ENCODE data around the gene SPDYE6.
"Not testable (repeated sequence)": the region's sequence is repeated elsewhere in the genome, so short reads cannot be mapped to it uniquely, and the experiment has no call there.

The SPDYE6 gene

GRCh38 chr7:102364394-102364886 lies 8.2 kb upstream of the SPDYE6 start:
- DNase-seq (ENCODE audit: insufficient read length, low spot score); FAIRE-seq: not testable (repeated sequence)

- not testable (repeated sequence) for FAIRE-seq
- DNase-seq (ENCODE audit: insufficient read length, low spot score) = peak; percentile 70
These were observed 7.5 kb upstream of the SPDYE6 start for GRCh38 chr7:102363549-102364393.

- not testable (repeated sequence) for DNase-seq (ENCODE audit: insufficient read length, low spot score); FAIRE-seq
These were observed 9.3 kb downstream of the SPDYE6 start for GRCh38 chr7:102346983-102347382.

DNA sequence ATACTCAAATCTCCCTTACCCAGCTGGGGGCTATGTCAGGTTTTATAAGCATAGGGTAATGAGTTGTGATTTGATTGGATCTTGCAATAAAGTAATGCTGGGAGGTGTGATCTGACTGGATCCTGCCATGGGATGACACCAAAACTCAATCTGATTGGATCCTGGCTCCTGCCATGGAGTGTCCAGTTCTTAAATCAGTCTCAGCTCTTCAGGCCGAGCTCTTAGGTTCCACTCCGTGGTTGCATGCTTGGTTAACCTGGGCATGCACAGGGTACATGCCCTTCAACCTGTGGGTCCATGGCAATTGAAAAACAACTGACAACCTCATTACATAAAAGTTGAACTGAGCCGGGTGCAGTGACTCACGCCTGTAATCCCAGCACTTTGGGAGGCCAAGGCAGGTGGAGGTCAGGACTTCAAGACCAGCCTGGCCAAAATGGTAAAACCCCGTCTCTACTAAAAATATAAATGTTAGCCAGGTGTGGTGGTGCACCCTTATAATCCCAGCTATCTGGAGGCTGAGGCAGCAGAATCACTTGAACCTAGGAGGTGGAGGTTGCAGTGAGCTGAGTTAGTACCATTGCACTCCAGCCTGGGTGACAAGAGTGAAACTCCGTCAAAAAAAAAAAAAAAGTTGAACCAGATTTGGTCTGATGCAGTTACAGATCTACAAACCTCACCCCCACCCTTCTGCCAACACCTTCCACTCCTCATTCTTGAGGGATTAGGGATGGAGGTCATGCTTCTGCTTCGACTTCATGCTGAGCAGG lies 15.5 kb downstream of the SPDYE6 start:
- FAIRE-seq; DNase-seq (ENCODE audit: insufficient read length, low spot score): not testable (repeated sequence)

- DNase-seq (ENCODE audit: insufficient read length, low spot score); FAIRE-seq: not testable (repeated sequence)
These were observed 18.8 kb downstream of the SPDYE6 start for GRCh38 chr7:102337420-102337819.

DNA sequence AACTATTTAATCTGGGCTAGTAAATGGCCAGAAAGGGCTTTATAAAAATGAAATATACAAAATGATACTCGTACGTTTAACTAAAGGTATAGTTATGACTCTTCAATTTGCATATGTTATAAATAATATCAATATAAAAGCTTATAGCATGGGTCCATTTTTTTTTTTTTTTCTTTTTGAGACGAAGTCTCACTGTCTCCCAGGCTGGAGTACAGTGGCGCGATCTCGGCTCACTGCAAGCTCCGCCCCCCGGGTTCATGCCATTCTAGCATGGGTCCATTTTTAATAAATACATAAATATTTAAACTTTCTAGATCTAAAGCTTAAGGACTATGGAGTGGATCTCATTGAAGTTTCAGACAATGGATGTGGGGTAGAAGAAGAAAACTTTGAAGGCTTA lies 19.2 kb downstream of the SPDYE6 start:
- not testable (repeated sequence) for FAIRE-seq; DNase-seq (ENCODE audit: insufficient read length, low spot score)

- FAIRE-seq; DNase-seq (ENCODE audit: insufficient read length, low spot score): not testable (repeated sequence)
These were observed 20.7 kb downstream of the SPDYE6 start for GRCh38 chr7:102335574-102335973.

- not testable (repeated sequence) for FAIRE-seq; DNase-seq (ENCODE audit: insufficient read length, low spot score)
These were observed 25.4 kb downstream of the SPDYE6 start for GRCh38 chr7:102330666-102331460.

GRCh38 chr7:102329366-102329765 lies 26.9 kb downstream of the SPDYE6 start:
- FAIRE-seq = not testable (repeated sequence)

GRCh38 chr7:102328863-102329262 lies 27.4 kb downstream of the SPDYE6 start:
- DNase-seq (ENCODE audit: insufficient read length, low spot score); FAIRE-seq: not testable (repeated sequence)

More at GRCh38 chr7:102329366-102329765, 26.9 kb downstream of the SPDYE6 start:
- DNase-seq (ENCODE audit: insufficient read length, low spot score) = not testable (repeated sequence)

DNA sequence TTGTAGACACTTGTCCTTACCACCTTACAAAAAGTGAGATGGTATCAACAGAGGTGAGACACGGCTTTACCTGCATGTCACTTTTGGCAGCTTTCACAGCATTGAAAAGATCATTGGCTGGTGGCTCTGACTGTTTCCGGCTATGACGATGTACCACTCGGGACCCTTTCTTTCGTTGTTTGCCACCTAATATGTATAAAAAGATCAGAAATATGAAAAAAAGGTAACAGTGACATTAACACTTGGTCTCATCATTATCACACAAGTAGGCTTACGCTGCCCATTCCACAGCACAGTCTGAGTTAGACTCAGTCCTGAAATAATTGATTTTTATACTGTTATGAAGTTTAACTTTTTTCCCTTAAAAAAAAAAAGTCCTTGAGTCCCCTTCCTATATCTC lies 29.1 kb downstream of the SPDYE6 start:
- not testable (repeated sequence) for FAIRE-seq; DNase-seq (ENCODE audit: insufficient read length, low spot score)

DNA sequence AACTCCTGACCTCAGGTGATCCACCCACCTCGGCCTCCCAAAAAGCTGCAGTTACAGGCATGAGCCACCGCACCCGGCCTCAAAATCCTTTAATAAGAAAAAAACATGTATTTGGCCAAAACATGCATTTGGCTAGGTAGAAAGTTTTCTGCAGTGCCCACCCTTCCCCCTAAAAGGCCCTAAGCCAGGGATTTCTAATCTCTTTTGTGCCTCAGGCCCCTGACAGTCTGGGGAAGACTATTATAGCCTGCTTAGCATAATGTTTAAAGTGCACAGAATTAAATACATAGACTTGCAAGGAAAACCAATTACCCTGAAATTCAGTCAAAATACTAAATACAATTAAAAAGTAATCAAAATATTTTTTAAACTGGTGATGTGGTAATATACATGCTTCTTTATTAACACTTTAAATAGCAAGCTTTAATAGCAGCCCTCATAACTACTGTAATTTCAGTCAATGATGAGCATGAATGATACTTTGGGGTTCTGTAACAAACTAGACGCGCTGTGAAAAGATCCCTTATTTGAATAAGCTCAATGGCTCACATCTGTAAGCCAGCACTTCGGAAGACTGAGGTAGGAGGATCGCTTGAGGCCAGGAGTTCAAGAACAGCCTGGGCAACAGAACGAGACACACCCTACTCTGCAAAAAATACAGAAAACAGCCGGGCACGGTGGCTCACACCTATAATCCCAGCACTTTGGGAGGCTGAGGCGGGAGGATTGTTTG lies 29.9 kb downstream of the SPDYE6 start:
- no peak for DNase-seq (ENCODE audit: insufficient read length, low spot score)
- no peak for FAIRE-seq

- not testable (repeated sequence) for DNase-seq (ENCODE audit: insufficient read length, low spot score); FAIRE-seq
These were observed 31.1 kb downstream of the SPDYE6 start for GRCh38 chr7:102325106-102325505.

DNA sequence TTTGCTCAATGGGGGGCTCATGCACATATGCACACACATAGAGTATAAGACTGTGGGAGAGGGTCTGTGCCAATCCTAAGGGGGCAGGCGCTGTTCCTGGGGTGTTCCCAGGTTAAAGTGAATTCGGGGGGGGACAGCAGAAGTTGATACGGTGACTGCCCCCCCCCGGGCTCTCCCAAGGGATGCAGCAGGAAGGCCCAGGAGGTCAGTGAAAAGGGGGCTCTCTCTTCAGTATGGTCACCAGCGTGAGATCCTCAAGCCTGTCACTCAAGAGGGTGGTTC lies 32.4 kb downstream of the SPDYE6 start:
- DNase-seq (ENCODE audit: insufficient read length, low spot score) = no peak

DNA sequence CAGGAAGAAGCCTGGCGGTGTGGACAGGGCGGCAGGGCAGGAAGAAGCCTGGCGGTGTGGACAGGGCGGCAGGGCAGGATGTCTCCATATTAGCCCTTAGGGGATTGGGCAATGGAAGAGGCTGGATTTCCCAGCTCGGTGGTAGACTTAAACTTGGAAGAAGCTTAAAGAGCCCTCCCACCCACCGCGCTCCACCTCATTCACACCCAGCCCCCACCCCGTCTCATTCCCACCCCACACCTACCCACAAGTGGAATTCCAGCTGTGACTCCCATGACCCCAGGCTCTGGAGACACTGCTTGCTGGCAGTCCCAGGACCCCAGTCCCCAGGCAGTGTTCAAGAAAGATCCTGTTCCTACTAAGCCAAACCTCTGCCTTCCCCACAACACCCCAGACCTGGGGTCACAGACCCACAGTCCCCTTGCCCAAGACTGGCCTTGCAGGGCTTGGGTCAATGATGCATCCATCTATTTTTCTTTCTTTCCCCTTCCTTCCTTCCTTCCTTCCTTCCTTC lies 34.0 kb downstream of the SPDYE6 start:
- DNase-seq (ENCODE audit: insufficient read length, low spot score) (no peak), FAIRE-seq (no peak)

More for the DNA sequence above, 32.4 kb downstream of the SPDYE6 start:
- FAIRE-seq = no peak

DNA sequence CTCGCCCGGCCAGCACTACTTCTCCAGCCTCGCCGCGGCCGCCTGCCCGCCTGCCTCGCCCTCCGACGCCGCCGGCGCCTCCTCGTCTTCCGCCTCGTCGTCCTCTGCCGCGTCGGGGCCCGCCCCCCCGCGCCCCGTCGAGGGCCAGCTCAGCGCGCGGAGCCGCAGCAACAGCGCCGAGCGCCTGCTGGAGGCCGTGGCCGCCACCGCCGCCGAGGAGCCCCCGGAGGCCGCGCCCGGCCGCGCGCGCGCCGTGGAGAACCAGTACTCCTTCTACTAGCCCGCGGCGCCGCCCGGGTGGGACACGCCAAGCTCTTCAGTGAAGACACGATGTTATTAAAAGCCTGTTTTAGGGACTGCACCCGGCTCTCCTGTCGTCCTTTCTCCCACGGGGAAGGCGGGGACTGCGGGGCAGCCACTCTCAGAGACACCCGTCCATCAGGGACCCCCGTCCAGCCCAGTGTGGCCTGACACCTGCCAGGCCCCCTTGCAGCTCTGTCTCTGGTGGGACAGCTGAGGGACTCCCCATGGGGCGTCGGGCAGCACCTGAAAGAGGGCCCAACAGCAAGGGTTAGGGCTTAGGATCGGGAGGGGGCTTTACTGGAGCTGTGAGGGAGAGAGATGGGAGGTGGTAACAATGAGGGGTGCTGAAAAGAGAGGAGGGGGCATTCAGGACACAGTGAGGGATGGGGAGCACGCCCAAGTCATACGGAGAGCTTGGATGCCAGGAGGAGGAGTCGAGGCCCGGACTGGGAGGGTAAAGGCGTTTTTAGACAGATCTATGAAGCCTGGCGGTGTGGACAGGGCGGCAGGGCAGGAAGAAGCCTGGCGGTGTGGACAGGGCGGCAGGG lies 34.7 kb downstream of the SPDYE6 start:
- FAIRE-seq (no peak), DNase-seq (ENCODE audit: insufficient read length, low spot score) (no peak)

- DNase-seq (ENCODE audit: insufficient read length, low spot score) (no peak), FAIRE-seq (peak; percentile 86)
These were observed 35.5 kb downstream of the SPDYE6 start for GRCh38 chr7:102320601-102321350.

DNA sequence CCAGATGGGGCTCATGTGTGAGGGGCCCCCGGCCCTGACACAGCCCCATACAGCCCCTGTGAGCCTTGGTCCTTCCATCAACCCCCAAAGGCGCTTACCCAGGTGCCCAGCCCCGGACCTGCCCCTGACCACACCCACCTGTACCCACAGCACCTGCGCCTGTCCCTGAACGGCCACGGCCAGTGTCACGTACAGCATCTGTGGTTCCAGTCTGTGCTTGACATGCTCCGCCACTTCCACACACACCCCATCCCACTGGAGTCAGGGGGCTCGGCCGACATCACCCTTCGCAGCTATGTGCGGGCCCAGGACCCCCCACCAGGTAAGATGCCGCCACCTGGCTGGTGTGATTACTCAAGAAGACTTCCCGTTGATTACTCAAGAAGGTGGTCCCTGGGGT lies 36.1 kb downstream of the SPDYE6 start:
- FAIRE-seq = no peak
- no peak for DNase-seq (ENCODE audit: insufficient read length, low spot score)
